GM10248 (cell line): ENCODE measurements around the gene DUOX1.

Experiments
- CTCF ChIA-PET: fragments of 300-600 bp; sonication (Branson Sonifier 250); formaldehyde crosslinking; extraction: SDS; loops from one replicate; lab custom pipeline; 2021; ENCODE audit warnings: antibody characterized with exemption; lab: Yijun Ruan, JAX
- POLR2A ChIA-PET: fragments of 350-650 bp; sonication (Branson Sonifier 250); formaldehyde crosslinking; extraction: SDS; loops from one replicate; lab custom pipeline; 2020; ENCODE audit warnings: antibody characterized with exemption; lab: Yijun Ruan, JAX
- DNase-seq: peaks from one replicate; pipeline ENCODE4 v3.0.0; 2012; ENCODE audit errors: extremely low spot score
- CTCF ChIP-seq: IDR thresholded peaks from 2 replicates; pipeline ENCODE4 v1.5.1; 2012; ENCODE audit warnings: mild to moderate bottlenecking, low read depth; ENCODE audit errors: extremely low read depth, missing control alignments, control extremely low read depth

DUOX1 gene

GRCh38 chr15:45105586-45105985 lies 24.2 kb upstream of the DUOX1 start:
- TF ChIP-seq CTCF = no peak
- ChIA-PET POLR2A (no interaction called here), CTCF (interaction anchor here (2.6 to 6.1 kb wide), 2 partner anchors 10 to 13 kb away, joined by 9 to 39 read pairs; partner anchors contain the start of gene DUOXA2)
- no peak for DNase-seq

- DNase-seq = no peak
- ChIA-PET POLR2A (no interaction called here), CTCF (interaction anchor here (0.9 to 6.1 kb wide), 3 partner anchors 9 to 95 kb away, joined by 3 to 39 read pairs (median 9); partner anchors contain the start of gene DUOXA2)
- TF ChIP-seq CTCF = no peak
Observed at GRCh38 chr15:45106002-45106790, 23.6 kb upstream of the DUOX1 start.

- TF ChIP-seq CTCF = no peak
- no peak for DNase-seq
Observed at GRCh38 chr15:45107941-45108630, 21.7 kb upstream of the DUOX1 start.

GRCh38 chr15:45110256-45110820 lies 19.5 kb upstream of the DUOX1 start:
- CTCF ChIA-PET = interaction anchor here (6.1 kb wide), 1 partner anchor 8 kb away, joined by 39 read pairs; no protein-coding TSS in a partner anchor
- POLR2A ChIA-PET = no interaction called here
- no peak for TF ChIP-seq CTCF
- DNase-seq = no peak

More at GRCh38 chr15:45107941-45108630, 21.7 kb upstream of the DUOX1 start:
- ChIA-PET POLR2A (no interaction called here), CTCF (interaction anchor here (6.1 kb wide), 1 partner anchor 10 kb away, joined by 39 read pairs; no protein-coding TSS in a partner anchor)

- no peak for DNase-seq
- no peak for TF ChIP-seq CTCF
- ChIA-PET POLR2A (interaction anchor here (0.6 kb wide), 1 partner anchor 44 kb away, joined by 6 read pairs; no protein-coding TSS in a partner anchor), CTCF (interaction anchor here (1.2 to 2.1 kb wide), 2 partner anchors 9 to 10 kb away, joined by 5 to 7 read pairs; no protein-coding TSS in a partner anchor)
Observed at GRCh38 chr15:45111390-45112142, 18.2 kb upstream of the DUOX1 start.

- TF ChIP-seq CTCF = no peak
- ChIA-PET CTCF (interaction anchor here (1.2 to 2.1 kb wide), 3 partner anchors 9 to 15 kb away, joined by 4 to 7 read pairs (median 5); no protein-coding TSS in a partner anchor), POLR2A (interaction anchor here (0.6 kb wide), 1 partner anchor 43 kb away, joined by 6 read pairs; no protein-coding TSS in a partner anchor)
- no peak for DNase-seq
Observed at GRCh38 chr15:45112143-45112590, 17.6 kb upstream of the DUOX1 start.
